Neuron (in vitro differentiated cells): ENCODE results near the gene CDC42BPA.

Experiments used
- H2AFZ ChIP-seq: one replicate; pipeline ENCODE4 v1.6.1; 2013; ENCODE audit warnings: low read depth, mild to moderate bottlenecking, inconsistent platforms, low read length, moderate library complexity
- H3K27me3 ChIP-seq: one replicate; pipeline ENCODE4 v1.6.1; 2013; ENCODE audit warnings: low read length; ENCODE audit not compliant: insufficient read depth
- H3K36me3 ChIP-seq: one replicate; pipeline ENCODE4 v1.6.1; 2013; ENCODE audit warnings: low read length; ENCODE audit not compliant: insufficient read depth
- H3K4me1 ChIP-seq: one replicate; pipeline ENCODE4 v1.6.1; 2013; ENCODE audit warnings: low read length; ENCODE audit not compliant: insufficient read depth
- H3K4me3 ChIP-seq: 2 replicates; pipeline ENCODE4 v1.5.1; 2013; ENCODE audit warnings: mild to moderate bottlenecking, low read length, moderate library complexity
- H3K9me3 ChIP-seq: one replicate; pipeline ENCODE4 v1.6.1; 2013; ENCODE audit warnings: low read length

CDC42BPA gene

GRCh38 chr1:227049253-227049652 lies 269.0 kb downstream of the CDC42BPA start:
- H3K4me3 ChIP-seq, result no peak overlapping the region
- no peaks in the 10 kb centered on the region for H3K4me1 ChIP-seq
- peaks cover 7% of the 10 kb centered on the region for H3K36me3 ChIP-seq
- H3K9me3 ChIP-seq, result no peaks in the 10 kb centered on the region
- no peaks in the 10 kb centered on the region for H3K27me3 ChIP-seq
- H2AFZ ChIP-seq, result no peak overlapping the region

GRCh38 chr1:227043755-227044154 lies 274.5 kb downstream of the CDC42BPA start:
- H3K4me1 ChIP-seq, result no peaks in the 10 kb centered on the region
- H3K4me3 ChIP-seq, result no peak overlapping the region
- H3K9me3 ChIP-seq, result peaks cover 2% of the 10 kb centered on the region
- no peak overlapping the region for H2AFZ ChIP-seq
- no peaks in the 10 kb centered on the region for H3K27me3 ChIP-seq
- H3K36me3 ChIP-seq, result peaks cover 14% of the 10 kb centered on the region

- peaks cover 2% of the 10 kb centered on the region for H3K9me3 ChIP-seq
- no peaks in the 10 kb centered on the region for H3K4me1 ChIP-seq
- H2AFZ ChIP-seq, result no peak overlapping the region
- peaks cover 16% of the 10 kb centered on the region for H3K36me3 ChIP-seq
- no peaks in the 10 kb centered on the region for H3K27me3 ChIP-seq
- H3K4me3 ChIP-seq, result no peak overlapping the region
Observed at GRCh38 chr1:227042292-227042691, 276.0 kb downstream of the CDC42BPA start.

- Histone ChIP-seq H3K4me3 (no peak overlapping the region), H3K36me3 (peaks cover 28% of the 10 kb centered on the region), H3K27me3 (no peaks in the 10 kb centered on the region), H3K4me1 (no peaks in the 10 kb centered on the region), H3K9me3 (peaks cover 2% of the 10 kb centered on the region), H2AFZ (no peak overlapping the region)
Observed at GRCh38 chr1:227038401-227038800, 279.9 kb downstream of the CDC42BPA start.

GRCh38 chr1:227037121-227037520 lies 281.2 kb downstream of the CDC42BPA start:
- Histone ChIP-seq H3K4me3 (no peak overlapping the region), H2AFZ (no peak overlapping the region), H3K36me3 (peaks cover 35% of the 10 kb centered on the region), H3K9me3 (peaks cover 2% of the 10 kb centered on the region), H3K4me1 (no peaks in the 10 kb centered on the region), H3K27me3 (no peaks in the 10 kb centered on the region)

GRCh38 chr1:227035316-227035715 lies 283.0 kb downstream of the CDC42BPA start:
- H3K27me3 ChIP-seq, result no peaks in the 10 kb centered on the region
- peaks cover 44% of the 10 kb centered on the region for H3K36me3 ChIP-seq
- H3K9me3 ChIP-seq, result peaks cover 2% of the 10 kb centered on the region
- no peak overlapping the region for H2AFZ ChIP-seq
- no peaks in the 10 kb centered on the region for H3K4me1 ChIP-seq
- H3K4me3 ChIP-seq, result no peak overlapping the region

GRCh38 chr1:227033880-227034279 lies 284.4 kb downstream of the CDC42BPA start:
- Histone ChIP-seq H3K9me3 (peaks cover under 1% of the 10 kb centered on the region), H2AFZ (no peak overlapping the region), H3K4me1 (no peaks in the 10 kb centered on the region), H3K36me3 (peaks cover 45% of the 10 kb centered on the region), H3K27me3 (no peaks in the 10 kb centered on the region), H3K4me3 (no peak overlapping the region)

GRCh38 chr1:227032396-227032795 lies 285.9 kb downstream of the CDC42BPA start:
- Histone ChIP-seq H2AFZ (no peak overlapping the region), H3K9me3 (no peaks in the 10 kb centered on the region), H3K4me3 (no peak overlapping the region), H3K4me1 (no peaks in the 10 kb centered on the region), H3K27me3 (no peaks in the 10 kb centered on the region), H3K36me3 (peaks cover 54% of the 10 kb centered on the region)

GRCh38 chr1:227016990-227017389 lies 301.3 kb downstream of the CDC42BPA start:
- Histone ChIP-seq H2AFZ (no peak overlapping the region), H3K4me3 (no peak overlapping the region), H3K4me1 (no peaks in the 10 kb centered on the region), H3K27me3 (no peaks in the 10 kb centered on the region), H3K9me3 (peaks cover 15% of the 10 kb centered on the region), H3K36me3 (peaks cover 36% of the 10 kb centered on the region)

- no peaks in the 10 kb centered on the region for H3K27me3 ChIP-seq
- H3K4me3 ChIP-seq, result no peak overlapping the region
- H3K4me1 ChIP-seq, result no peaks in the 10 kb centered on the region
- H3K36me3 ChIP-seq, result peaks cover 18% of the 10 kb centered on the region
- no peak overlapping the region for H2AFZ ChIP-seq
- H3K9me3 ChIP-seq, result peaks cover 2% of the 10 kb centered on the region
Observed at GRCh38 chr1:227010645-227011044, 307.6 kb downstream of the CDC42BPA start.

GRCh38 chr1:227009937-227010336 lies 308.4 kb downstream of the CDC42BPA start:
- Histone ChIP-seq H3K9me3 (peaks cover 2% of the 10 kb centered on the region), H3K4me1 (no peaks in the 10 kb centered on the region), H3K27me3 (no peaks in the 10 kb centered on the region), H3K4me3 (no peak overlapping the region), H2AFZ (no peak overlapping the region), H3K36me3 (peaks cover 16% of the 10 kb centered on the region)

- no peak overlapping the region for H2AFZ ChIP-seq
- H3K36me3 ChIP-seq, result peaks cover 23% of the 10 kb centered on the region
- no peaks in the 10 kb centered on the region for H3K27me3 ChIP-seq
- peaks cover 6% of the 10 kb centered on the region for H3K9me3 ChIP-seq
- H3K4me1 ChIP-seq, result no peaks in the 10 kb centered on the region
- H3K4me3 ChIP-seq, result no peak overlapping the region
Observed at GRCh38 chr1:227006226-227006796, 312.0 kb downstream of the CDC42BPA start.

- Histone ChIP-seq H2AFZ (no peak overlapping the region), H3K4me3 (no peak overlapping the region), H3K4me1 (no peaks in the 10 kb centered on the region), H3K9me3 (peaks cover 4% of the 10 kb centered on the region), H3K36me3 (peaks cover 18% of the 10 kb centered on the region), H3K27me3 (no peaks in the 10 kb centered on the region)
Observed at GRCh38 chr1:227004796-227005195, 313.5 kb downstream of the CDC42BPA start.

GRCh38 chr1:227003165-227003564 lies 315.1 kb downstream of the CDC42BPA start:
- Histone ChIP-seq H3K9me3 (peaks cover 4% of the 10 kb centered on the region), H3K27me3 (no peaks in the 10 kb centered on the region), H2AFZ (no peak overlapping the region), H3K4me1 (no peaks in the 10 kb centered on the region), H3K4me3 (no peak overlapping the region), H3K36me3 (peaks cover 18% of the 10 kb centered on the region)
